Measurements from ENCODE around the gene MFN1. TPM values are rescaled to one million over a fixed set of nuclear protein-coding genes. Genes with fewer than 3 reads are reported as not detected.
"Not testable (repeated sequence)": the region's sequence is repeated elsewhere in the genome, so short reads cannot be mapped to it uniquely, and the experiment has no call there.

MFN1 gene
- total RNA-seq, 2 donors from 2014 or later, result 50.5 to 53.3 TPM

GRCh38 chr3:179302111-179302510 is 45.4 kb upstream of the MFN1 start:
- Histone ChIP-seq H3K27ac (no peak overlapping the region), H3K4me1 (no peaks in the 10 kb centered on the region), H3K9ac (ENCODE audit: low read depth in 2 of 2, low read length in 2 of 2) (no peak overlapping the region), H3K9me3 (no peaks in the 10 kb centered on the region), H3K27me3 (no peaks in the 10 kb centered on the region), H3K4me3 (no peak overlapping the region), H3K36me3 (no peaks in the 10 kb centered on the region)
- DNase-seq, result no peak
- TF ChIP-seq CTCF (IDR thresholded peaks at IDR 0.05), result no peak
- intact Hi-C loops (cut with DNase I), result no loop called here

- intact Hi-C loops (cut with DNase I), result no loop called here
Measured at GRCh38 chr3:179304605-179305004, 42.9 kb upstream of the MFN1 start.

DNA sequence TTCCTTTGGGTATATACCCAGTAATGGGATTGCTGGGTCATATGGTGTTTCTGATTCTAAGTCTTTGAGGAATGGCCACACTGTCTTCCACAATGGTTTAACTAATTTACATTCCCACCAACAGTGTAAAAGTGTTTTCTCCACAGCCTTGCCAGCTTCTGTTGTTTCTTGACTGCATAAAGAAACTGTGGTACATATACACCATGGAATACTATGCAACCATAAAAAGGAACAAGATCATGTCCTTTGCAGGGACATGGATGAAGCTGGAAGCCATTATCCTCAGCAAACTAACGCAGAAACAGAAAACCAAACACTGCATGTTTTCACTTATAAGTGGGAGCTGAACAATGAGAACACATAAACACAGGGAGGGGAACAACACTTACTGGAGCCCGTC is 40.1 kb upstream of the MFN1 start:
- DNase-seq; H3K9me3 ChIP-seq; H3K27me3 ChIP-seq; H3K27ac ChIP-seq; H3K4me1 ChIP-seq; H3K9ac ChIP-seq (ENCODE audit: low read depth in 2 of 2, low read length in 2 of 2); H3K4me3 ChIP-seq; intact Hi-C loops (cut with DNase I); H3K36me3 ChIP-seq: not testable (repeated sequence)

More at GRCh38 chr3:179304605-179305004, 42.9 kb upstream of the MFN1 start:
- DNase-seq, result no peak
- Histone ChIP-seq H3K27me3 (no peaks in the 10 kb centered on the region), H3K36me3 (no peaks in the 10 kb centered on the region), H3K4me1 (no peaks in the 10 kb centered on the region), H3K4me3 (no peak overlapping the region), H3K9ac (ENCODE audit: low read depth in 2 of 2, low read length in 2 of 2) (no peak overlapping the region), H3K27ac (no peak overlapping the region), H3K9me3 (no peaks in the 10 kb centered on the region)
- no peak for TF ChIP-seq CTCF (IDR thresholded peaks at IDR 0.05)

DNA sequence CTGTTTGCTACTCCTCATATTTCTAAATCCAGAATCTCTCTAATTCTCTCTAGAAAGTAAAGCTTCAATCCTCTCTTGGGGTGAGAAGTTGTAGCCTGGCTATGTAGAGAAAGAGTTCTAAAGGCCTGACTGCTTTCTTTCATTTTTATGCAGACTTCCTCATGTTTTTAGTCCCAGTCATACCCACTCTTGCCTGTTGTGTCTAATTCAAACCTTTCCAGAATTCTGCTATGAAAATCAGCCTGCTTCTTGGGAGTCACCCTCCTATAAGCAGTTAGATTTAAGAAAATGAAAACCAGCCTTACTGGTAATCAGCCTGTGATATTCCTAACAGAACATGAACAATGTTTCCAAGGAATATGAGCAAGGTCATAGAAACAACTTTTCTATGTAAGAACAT is 39.5 kb upstream of the MFN1 start:
- no peak overlapping the region for H3K27ac ChIP-seq
- H3K36me3 ChIP-seq, result no peaks in the 10 kb centered on the region
- H3K4me1 ChIP-seq, result no peaks in the 10 kb centered on the region
- TF ChIP-seq CTCF (IDR thresholded peaks at IDR 0.05), result no peak
- H3K9ac ChIP-seq (ENCODE audit: low read depth in 2 of 2, low read length in 2 of 2), result no peak overlapping the region
- H3K27me3 ChIP-seq, result no peaks in the 10 kb centered on the region
- no peak overlapping the region for H3K4me3 ChIP-seq
- no peaks in the 10 kb centered on the region for H3K9me3 ChIP-seq
- intact Hi-C loops (cut with DNase I), result no loop called here
- DNase-seq, result no peak

GRCh38 chr3:179309225-179310078 is 38.1 kb upstream of the MFN1 start:
- no peak overlapping the region for H3K9ac ChIP-seq (ENCODE audit: low read depth in 2 of 2, low read length in 2 of 2)
- H3K27me3 ChIP-seq, result no peaks in the 10 kb centered on the region
- H3K4me1 ChIP-seq, result no peaks in the 10 kb centered on the region
- H3K4me3 ChIP-seq, result no peak overlapping the region
- TF ChIP-seq CTCF (IDR thresholded peaks at IDR 0.05), result no peak
- intact Hi-C loops (cut with DNase I), result no loop called here
- no peak overlapping the region for H3K27ac ChIP-seq
- no peak for DNase-seq
- no peaks in the 10 kb centered on the region for H3K36me3 ChIP-seq
- no peaks in the 10 kb centered on the region for H3K9me3 ChIP-seq

DNA sequence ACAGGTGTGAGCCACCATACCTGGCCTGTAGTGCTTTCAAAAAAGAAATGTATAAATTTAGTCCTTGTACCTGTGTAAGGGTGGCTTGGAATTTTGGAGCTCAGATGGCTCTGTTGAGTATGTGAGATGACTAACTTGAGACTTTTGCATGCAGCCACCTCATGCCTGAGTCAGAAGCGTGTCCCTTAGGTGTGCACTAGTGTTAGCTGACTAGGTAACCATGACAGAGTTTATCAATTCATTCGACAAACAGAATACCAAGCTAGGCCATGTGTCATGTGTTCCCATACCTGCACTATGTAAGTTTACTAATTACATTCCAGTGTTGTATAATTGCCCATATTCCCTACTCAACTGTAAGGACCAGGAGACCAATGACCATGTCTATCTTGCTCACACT is 28.6 kb upstream of the MFN1 start:
- no peak overlapping the region for H3K27ac ChIP-seq
- TF ChIP-seq CTCF (IDR thresholded peaks at IDR 0.05), result no peak
- DNase-seq, result no peak
- H3K4me1 ChIP-seq, result peaks cover 8% of the 10 kb centered on the region
- H3K9ac ChIP-seq (ENCODE audit: low read depth in 2 of 2, low read length in 2 of 2), result no peak overlapping the region
- H3K9me3 ChIP-seq, result no peaks in the 10 kb centered on the region
- H3K4me3 ChIP-seq, result no peak overlapping the region
- no peaks in the 10 kb centered on the region for H3K27me3 ChIP-seq
- no peaks in the 10 kb centered on the region for H3K36me3 ChIP-seq
- intact Hi-C loops (cut with DNase I), result loop anchor here (2.0 kb wide), 1 partner anchor 302 kb away; no protein-coding TSS in a partner anchor
